ENCODE measurements around the gene RTL5.
"Not testable (repeated sequence)": the region's sequence is repeated elsewhere in the genome, so short reads cannot be mapped to it uniquely, and the experiment has no call there.

RTL5 gene

DNA sequence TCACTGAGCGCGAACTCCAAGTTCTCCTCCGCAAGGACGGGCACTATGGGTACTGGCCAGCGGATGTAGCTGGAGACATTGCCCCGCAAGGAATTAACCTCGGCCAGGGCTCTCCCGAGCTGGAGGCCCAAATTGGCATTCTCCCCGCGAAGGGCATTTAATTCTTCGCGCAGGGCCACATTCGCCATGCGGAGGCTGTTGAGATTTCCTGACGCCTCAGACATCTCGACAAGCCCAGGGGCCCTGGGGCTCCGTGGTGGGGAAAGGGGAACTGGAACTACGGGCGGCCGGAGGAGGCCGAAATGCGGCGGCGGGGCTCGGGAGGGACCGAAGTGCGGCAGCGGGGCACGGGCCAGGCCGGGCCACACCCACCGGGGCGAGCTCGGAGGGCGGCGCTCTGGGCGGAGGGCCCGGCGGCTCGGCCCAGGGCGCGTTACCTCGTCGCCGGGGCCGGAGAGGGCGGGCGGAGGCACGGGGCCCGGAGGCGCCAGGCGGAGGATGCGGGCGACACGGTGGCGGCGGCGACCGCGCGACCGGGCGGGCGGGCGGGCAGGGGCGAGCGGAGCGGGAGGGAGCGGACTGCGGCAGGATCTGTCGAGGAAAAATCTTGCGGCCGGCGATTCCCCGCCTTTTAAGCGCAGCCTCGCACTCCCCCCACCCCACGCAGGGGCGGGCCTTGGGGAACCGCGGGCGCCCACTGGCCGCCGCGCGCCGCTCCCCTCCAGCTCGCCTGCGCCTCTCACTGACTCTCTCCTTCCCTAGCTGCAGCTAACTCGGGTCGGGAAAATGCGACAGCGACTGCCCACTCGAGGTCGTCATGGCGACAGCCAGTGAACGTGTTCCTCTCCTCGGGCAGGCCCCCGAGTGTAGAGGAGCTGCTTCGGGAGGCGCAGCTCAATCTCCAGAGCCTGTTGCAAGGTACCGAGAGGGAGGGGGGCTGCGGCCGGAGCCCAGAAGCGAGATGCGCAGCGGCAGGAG lies at the start of gene RTL5:
Gene RTL5 (minus strand): TSS at position 599 of the 978 bp plus-strand sequence.
- no peak for FAIRE-seq

- FAIRE-seq = no peak
Observed at GRCh38 chrX:72180539-72180938, 48.8 kb upstream of the RTL5 start.

GRCh38 chrX:72176981-72177380 lies 45.3 kb upstream of the RTL5 start:
- FAIRE-seq = no peak

DNA sequence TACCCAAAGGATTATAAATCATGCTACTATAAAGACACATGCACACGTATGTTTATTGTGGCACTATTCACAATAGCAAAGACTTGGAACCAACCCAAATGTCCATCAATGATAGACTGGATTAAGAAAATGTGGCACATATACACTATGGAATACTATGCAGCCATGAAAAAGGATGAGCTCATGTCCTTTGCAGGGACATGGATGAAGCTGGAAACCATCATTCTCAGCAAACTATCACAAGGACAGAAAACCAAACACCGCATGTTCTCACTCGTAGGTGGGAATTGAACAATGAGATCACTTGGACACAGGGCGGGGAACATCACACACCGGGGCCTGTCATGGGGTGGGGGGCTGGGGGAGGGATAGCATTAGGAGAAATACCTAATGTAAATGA lies 44.6 kb upstream of the RTL5 start:
- FAIRE-seq = not testable (repeated sequence)

DNA sequence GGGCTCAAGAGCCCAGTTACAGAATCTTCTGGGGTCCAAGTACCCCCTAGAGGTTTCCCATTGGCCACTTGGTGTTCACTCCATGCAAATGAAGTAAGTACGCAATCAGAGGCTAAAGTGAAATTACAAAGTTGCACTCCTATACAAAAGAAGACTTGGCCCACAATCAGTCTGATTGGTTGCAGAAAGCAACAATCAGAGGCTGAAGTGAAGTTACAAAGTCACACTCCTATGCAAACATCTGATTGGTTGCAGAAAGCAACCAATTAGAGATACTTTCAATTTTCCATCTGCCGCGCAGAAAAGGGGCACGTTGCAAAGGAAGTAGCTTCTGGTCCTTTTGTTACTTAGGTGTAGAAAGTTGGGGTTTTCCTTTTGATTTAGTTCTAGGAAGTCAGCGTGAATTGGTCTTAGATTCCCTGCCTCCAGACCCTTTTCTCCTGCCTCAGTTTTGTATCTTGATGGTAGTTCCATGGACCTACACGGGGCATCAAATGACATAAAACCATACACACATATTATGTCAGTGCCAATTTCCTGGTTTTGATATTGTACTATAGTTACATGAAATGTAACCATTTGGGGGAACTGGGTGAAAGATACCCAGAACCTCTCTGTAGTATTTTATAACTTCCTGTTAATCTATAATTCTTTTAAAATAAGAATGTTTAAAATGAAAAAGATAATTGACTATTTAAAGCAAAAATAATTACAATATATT lies 37.5 kb upstream of the RTL5 start:
- FAIRE-seq = no peak

- FAIRE-seq = no peak
Observed at GRCh38 chrX:72165551-72165950, 33.8 kb upstream of the RTL5 start.

- no peak for FAIRE-seq
Observed at GRCh38 chrX:72159769-72160168, 28.1 kb upstream of the RTL5 start.

DNA sequence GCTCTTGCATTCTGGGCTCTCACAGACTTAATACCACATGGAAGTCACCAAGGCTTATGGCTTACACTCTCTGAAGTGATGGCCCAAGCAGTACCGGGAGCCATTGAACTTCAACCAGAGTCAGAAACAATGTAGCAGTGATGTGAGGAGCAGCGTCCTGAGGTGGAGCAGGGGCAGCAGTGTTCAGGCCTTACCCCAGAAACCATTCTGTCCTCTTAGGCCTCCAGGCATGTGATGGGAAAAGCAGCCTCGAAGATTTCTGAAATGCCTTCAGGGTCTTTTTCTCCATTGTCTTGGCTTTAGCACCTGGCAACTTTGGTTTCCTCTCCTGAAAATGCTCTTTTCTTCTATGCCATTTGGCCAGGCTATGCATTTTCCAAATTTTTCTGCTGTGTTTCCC lies 27.1 kb upstream of the RTL5 start:
- FAIRE-seq = no peak

DNA sequence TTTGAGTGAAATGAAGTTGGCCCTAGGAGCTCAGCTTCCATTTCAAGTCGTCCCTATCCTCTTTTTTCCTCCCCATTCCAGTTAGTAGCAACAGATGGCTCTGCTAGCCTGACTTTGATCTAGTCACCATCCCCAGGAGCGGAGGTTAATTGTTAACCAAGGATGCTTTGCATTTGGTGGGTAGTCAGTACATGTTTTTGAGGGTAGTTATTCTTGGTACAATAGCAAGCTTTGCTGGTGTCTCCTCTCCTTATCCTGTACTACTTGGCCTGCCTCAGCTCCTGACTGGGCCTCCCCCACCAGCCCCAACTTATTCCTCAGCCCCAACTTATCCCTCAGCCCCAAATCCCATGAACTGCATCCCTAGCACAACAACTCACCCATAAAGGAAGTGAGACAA lies 14.8 kb upstream of the RTL5 start:
- FAIRE-seq = no peak

- no peak for FAIRE-seq
Observed at GRCh38 chrX:72145181-72145580, 13.5 kb upstream of the RTL5 start.

- no peak for FAIRE-seq
Observed at GRCh38 chrX:72143609-72143907, 11.8 kb upstream of the RTL5 start.

DNA sequence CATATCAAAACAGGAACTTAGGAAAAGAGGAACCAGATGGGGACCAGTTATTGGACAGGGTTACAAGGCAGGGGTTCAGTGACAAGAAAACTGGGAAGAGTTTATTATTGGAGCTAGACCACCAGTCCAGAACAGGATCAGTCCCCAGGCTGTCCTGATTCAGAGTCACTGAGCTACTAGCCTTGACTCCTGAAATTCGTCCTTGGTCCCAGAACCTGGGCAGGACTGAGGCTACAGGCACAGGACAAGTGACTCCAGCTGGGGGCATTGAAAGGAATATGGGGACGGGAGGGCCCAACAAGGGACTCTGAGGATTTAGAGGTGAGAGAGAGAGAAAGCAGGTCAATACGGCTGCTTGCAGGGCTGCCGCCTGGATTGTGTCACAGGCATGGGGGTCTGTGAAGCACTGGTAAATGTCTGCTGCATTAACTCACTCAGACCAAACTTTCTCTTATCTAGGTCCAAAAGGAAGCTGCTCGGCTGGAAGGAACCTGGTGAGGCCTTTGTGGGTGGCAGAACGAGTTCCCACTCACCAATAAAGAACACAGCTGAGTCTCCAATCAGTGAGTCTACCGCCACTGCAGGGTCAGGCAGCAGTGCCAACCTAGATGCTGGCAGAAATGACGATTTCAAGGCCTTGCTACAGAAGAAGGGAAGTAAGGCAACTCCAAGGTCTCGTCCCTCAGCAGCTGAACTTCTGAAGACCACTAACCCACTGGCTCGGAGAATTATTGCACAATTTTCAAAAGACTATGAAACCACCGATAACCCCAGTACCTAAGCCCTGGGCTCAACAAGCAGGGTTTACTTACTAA lies 11.3 kb upstream of the RTL5 start:
- FAIRE-seq = no peak

DNA sequence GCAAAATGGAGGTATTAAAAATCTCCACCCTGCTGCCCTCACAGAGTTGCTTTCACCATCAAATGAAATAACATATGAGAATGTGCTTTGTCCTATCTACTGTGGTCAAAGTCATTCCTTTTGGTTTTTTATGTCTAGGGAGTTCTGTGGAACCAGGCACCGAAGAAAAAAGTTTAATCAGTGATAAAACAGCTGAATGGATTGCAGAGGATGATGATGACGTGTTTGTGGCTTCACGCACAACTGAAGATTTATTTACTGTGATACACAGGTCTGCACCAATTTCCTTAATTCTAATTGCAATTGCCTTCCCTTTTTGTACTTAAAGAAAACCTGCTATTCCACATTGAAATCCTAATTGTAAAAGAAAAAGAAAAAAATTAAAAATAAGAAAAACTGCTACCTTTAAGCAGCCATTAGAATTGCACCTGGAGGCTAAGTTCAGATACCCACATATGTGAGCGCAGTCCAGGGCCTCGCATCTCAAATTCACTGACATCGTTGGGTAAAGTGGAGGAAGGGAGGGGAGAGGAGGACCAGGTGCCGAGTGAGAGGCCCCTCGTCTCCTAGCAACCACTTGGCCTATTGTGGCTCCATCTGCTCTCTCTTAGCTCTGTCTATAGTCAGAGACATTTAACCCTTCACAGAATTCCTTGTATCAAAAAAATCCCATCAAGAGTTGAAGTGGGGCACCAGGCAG lies 10.5 kb upstream of the RTL5 start:
- FAIRE-seq = no peak

DNA sequence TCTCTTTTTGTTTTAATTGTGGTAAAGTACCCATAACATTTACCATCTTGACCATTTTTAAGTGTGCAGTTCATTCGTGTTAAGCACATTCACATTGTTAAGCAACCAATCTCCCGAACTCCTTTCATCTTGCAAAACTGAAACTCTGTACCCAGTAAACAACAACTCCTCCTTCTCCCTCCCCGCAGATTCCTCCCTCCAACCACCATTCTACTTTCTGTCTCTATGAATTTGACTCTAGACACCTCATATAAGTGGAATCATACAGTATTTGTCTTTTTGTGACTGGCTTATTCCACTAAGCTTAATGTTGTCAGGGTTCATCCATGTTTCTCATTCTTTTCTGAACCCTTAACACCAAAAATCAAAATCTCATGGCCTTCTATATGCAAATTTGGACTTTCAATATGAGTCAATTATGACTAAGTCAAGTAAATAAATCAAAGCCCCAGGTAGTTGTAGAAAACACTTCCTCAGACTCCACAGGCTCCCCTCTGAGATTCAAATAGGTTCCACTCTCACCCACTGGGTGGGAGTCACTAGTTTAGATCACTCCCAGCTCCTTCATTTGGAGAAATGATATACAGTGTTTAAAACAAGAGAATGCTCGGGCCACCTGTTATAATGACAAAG lies 9.8 kb upstream of the RTL5 start:
- FAIRE-seq = no peak

DNA sequence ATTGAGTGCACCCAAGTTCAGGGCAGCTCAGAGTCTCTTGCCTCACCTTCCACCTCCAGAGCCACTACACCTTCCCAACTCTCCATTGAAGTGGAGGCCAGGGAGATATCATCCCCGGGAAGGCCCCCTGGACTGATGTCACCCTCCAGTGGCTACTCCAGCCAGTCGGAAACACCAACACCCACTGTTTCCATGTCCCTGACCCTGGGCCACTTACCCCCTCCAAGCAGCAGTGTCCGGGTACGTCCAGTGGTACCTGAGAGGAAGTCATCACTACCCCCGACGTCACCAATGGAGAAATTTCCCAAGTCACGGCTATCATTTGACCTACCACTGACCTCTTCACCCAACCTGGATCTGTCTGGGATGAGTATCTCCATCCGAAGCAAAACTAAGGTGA lies 7.8 kb upstream of the RTL5 start:
- FAIRE-seq = no peak

DNA sequence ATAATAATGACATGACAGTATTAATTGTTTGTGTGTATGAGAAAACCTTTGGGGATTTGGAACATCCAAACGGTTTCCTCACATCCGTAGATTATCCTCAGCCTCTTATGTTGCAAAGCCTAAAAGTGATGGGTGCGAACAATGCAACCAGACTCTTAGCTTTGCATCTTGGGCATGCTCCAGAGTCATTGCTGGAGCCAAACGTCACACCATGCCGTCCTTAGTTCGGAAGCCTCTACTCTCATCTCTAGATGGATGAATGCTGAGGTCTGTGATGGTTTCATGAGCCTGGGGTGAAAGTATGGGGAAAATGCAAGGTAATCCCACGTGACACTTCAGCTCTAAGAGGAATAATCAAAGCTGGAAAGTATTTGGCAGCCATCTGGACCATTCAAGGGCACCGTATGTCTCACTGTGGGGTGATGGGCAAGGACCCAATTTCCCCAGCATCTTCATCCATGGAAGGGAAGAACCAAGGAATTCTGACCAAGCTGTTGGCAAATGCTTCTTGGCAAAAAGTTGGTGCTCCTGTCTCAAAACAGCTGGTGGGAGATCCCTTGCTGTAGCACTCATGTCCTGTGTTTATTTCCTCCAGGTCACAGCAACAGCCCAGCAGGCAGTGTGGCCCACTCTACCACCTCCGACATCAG lies 6.3 kb upstream of the RTL5 start:
- FAIRE-seq = no peak

DNA sequence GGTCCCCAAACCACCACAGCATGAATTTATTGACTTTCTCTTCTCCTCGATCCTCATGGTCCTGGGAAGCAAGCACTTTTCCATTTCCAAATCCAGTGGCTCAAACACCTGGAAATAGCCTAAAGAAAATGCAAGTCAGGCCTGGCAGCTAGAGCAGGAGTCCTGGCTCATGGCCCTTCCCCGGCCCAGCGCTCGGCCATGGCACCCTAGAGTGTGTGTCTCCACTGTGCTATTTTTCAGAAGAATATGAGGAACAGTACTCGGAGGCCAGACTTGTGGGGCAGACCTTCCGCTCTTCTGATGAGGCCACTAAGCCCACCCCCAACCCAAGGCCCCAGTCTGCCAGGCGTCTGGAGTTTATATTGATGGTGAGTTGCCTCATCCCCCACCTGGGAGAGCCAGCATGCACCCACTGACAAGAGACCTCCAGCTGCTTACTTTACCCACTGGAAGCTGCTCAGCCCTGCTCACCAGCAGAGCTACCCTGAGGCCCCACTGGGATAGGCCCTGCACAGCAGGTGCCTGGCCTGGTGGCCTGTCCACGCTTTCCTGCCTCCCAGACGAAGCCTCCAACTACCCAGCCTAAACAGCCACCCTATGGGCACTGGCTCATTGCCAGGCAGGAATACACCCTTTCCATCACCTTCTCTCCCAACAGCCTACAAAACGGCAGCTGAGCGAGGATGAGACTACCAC lies 2.3 kb upstream of the RTL5 start:
- FAIRE-seq = no peak

DNA sequence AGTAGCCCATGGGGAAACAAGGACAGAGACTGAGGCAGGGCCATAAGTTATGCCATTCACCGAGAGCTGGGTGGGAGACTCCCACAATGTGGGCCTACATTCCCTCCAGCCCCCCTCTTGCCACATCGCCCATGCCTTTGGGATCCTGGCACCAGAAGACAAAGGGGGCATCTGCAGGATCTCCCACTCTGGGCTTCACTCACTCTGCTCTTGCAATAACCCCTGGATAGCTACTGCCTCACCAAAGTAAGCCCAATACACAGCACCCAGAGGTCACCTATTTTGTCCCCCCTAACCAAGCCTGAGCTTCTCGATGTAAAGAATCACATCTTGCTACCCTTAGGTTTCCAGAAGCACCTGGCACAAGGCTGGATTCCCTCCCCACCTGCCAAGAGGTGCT lies 741 bp upstream of the RTL5 start:
- FAIRE-seq = no peak

DNA sequence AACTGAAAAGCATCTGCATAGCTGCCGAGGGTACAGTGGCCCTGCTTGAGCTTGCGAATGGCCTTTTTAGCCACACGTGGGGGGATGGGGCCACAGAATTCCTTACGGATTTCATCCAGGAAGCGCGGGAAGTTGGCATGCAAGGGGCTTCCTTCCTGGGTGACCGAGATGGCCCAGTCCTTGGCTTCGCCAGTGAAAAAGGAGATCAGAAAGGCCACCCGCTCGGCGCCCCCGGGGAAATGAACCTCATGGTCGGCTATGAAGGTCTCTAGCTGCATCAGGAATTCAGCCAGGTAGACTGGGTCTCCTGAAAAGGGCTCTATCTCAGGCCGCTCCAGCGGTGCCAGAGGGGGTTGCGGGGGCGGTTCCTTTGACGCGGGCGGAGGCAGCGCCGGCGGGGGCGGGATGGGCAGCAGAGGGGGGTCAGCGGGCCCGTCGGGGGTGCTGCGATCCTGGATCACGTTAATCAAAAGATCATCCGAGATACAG lies 909 bp downstream of the RTL5 start:
- FAIRE-seq = no peak

- FAIRE-seq = no peak
Observed at GRCh38 chrX:72130156-72130761, 1.5 kb downstream of the RTL5 start.

- FAIRE-seq = no peak
Observed at GRCh38 chrX:72129661-72130060, 2.1 kb downstream of the RTL5 start.

Measured in TTC549 (cell line).